Left kidney (tissue), 2 donors: ENCODE data around the gene UVRAG. TPM values are rescaled to one million over a fixed set of nuclear protein-coding genes. Genes with fewer than 3 reads are reported as not detected.
"Not testable (repeated sequence)": the region's sequence is repeated elsewhere in the genome, so short reads cannot be mapped to it uniquely, and the experiment has no call there.

Experiments used
- DNase-seq: peaks from one replicate; pipeline ENCODE4 v3.0.0-alpha.2; 2013
- polyA plus RNA-seq: library from polyadenylated mRNA; unstranded; fragments of 120-200 nt; gene quantifications from one replicate; pipeline ENCODE4 v1.2.1, GENCODE V29; 2013; ENCODE audit not compliant: insufficient read length

The UVRAG gene
- polyA plus RNA-seq, 1 donor: 19.5 TPM

DNA sequence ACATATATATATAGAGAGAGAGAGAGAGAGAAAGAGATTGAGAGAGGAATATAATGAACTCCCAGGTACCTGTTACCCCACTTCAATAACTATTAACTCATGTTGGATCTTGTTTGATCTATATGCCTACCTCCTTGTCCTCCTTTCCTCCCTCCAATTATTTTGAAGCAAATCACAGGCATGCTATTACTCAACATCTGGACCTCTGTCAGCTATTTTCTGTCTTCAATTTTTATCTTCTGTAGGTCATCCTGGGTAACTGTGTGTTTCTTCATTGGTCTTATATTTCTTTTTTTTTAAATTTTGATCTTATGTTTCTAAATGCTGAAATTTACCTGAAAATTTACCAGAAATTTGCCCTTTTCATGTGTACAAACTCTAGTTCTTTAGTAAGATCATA is 24.8 kb downstream of the UVRAG start:
- DNase-seq: no peak

DNA sequence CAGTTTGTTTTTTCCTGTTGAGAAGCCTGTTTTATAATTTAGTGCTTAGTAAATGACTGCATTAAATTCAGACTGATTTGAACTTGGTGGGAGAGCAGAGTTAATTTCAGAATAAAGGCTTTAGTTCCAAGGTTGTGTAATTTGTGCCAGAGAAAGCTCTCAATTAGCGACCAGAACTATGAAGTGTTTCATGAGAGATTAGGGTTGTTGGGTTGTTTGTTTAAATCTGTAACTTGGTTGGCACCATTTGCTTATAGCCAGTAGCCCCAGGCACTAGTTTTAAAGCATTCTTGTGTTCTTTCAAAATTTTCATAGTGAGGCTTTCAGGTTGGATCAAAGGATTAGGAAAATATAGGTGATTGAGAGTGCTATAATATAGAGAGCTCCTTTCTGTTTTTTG is 25.5 kb downstream of the UVRAG start:
- no peak for DNase-seq

DNA sequence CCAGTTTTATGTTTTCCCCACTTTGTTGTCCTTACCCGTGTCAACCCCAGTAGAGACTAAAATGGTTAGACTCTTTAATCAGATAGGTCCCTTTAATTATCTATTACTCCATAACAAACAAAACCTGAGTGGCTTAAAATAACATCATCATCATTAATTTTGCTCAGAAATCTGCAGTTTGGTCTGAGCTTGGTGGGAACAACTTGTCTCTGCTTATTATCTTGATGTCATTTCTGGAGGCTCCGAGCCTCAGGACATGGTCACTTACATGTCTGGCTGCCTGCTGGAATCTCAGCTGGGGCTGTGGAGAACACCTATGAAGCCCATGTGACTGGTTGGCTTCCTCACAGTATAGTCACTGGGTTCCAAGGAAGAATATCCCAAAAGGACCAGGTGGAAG is 26.7 kb downstream of the UVRAG start:
- DNase-seq: no peak

DNA sequence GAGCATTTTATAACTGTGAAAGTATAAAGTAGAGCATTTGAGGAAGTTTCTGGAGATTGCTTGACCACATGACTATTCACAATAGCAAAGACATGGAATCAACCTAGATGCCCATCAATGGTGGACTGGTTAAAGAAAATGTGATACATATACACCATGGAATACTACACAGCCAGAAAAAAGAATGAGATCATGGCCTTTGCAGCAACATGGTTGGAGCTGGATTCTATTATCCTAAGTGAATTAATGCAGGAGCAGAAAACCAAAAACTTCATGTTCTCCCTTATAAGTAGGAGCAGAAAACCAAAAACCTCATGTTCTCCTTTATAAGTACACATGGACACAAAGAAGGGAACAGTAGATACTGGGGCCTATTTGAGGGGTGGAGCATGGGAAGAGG is 30.3 kb downstream of the UVRAG start:
- no peak for DNase-seq

DNA sequence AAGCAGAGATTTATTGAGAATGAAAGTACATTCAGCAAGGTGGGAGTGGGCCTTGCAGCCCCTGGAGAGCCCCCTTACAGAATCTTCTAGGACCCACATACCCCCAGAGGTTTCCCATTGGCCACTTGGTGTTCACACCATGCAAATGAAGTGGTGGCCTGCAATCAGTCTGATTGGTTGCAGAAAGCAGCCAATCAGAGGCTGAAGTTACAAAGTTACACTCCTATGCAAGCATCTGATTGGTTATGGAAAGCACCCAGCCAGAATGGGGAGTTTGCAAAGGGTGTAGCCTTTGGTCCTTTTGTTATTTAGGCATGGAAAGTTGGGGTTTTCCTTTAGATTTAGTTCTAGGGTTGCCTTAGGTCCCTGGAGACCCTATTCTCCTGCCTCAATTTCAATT is 34.9 kb downstream of the UVRAG start:
- DNase-seq: no peak

DNA sequence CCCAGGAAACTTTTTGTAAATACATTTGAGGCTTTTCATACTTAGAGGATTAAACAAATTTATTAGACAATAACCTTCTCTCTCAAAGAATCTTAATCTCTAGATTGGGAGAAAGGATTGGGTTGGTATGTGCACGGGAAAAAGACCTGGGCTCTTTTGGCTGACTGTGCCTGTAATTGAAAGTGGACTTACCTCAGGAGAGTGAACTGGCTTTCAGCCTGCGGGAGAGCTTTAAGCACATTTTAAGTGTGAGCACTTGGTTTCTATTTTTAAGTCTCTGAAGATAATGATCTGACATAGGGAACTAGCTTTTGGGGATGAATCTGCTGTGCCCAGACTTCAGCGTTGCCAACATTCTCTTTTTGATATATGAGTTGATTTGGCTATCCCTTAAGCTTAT is 35.8 kb downstream of the UVRAG start:
- DNase-seq: no peak

DNA sequence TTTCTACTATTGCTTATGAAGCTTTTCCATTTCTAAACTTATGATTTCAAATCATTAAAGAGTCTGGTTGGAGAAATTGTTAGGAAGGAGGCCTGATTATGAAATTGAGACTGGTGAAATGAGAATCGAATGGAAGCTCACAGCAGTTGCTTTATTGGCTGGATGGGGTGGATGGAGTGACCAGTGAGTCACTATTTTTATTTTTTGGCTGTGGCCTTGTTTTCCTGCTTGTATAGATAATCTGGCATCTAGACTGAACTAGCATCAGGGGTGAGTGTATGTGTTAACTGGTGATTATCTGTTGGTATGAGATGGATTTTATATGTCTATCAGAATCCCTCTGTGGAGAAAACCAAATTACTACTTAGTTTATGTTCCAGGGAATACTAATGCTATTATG is 36.2 kb downstream of the UVRAG start:
- no peak for DNase-seq

DNA sequence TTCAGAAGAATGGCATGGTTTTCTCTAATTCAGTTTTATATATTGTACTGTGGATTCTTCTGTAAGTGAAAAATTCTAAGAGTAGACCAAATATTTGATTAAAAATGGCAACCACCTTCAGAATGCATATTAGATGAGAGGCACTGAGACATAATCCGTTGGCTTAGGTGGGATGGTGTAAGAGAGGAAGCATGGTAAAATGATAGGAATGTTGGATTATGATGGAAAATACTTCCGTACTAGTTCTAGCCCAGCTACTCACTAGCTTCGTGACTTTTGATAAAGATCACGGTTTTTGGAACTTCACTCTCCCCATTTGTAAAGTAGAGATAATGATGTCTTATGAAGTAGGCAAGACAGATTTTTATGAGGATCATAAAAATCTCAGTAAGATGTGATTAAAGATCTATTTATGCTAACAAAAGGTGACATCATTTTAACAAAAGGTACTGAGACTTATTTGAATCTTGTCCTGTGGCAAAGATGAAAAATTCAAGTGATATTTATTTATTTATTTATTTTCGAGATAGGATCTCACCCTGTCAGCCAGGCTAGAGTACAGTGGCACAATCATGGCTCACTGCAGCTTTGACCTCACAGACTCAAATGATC is 37.5 kb downstream of the UVRAG start:
- no peak for DNase-seq

DNA sequence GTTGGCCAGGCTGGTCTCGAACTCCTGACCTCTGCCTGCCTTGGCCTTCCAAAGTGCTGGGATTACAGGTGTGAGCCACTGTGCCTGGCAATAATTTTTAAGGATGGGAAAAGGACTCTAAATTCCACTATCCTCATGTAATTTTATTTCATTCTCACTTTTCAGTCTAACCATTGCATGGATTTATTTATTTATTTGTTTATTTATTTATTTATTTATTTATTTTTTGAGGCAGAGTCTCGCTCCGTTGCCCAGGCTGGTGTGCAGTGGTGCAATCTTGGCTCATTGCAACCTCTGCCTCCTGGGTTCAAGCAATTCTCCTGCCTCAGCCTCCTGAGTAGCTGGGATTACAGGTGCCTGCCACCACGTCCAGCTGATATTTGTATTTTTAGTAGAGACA is 38.6 kb downstream of the UVRAG start:
- not testable (repeated sequence) for DNase-seq

DNA sequence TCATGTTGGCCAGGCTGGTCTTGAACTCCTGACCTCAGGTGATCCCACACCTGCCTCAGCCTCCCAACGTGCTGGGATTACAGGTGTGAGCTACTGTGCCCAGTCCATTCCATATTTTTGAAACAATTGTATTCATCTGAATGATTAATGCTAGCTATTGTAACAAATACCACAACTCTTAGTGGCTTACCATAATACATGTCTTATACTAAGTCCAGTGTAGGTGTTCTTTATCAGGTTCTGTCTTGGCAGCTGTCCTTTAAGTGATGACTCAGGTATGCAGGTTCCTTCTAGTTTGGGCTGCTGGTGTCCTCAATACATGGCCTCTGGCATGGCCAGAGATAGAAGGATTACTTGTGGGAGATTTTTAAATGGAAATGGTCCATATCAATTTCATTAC is 39.0 kb downstream of the UVRAG start:
- no peak for DNase-seq

DNA sequence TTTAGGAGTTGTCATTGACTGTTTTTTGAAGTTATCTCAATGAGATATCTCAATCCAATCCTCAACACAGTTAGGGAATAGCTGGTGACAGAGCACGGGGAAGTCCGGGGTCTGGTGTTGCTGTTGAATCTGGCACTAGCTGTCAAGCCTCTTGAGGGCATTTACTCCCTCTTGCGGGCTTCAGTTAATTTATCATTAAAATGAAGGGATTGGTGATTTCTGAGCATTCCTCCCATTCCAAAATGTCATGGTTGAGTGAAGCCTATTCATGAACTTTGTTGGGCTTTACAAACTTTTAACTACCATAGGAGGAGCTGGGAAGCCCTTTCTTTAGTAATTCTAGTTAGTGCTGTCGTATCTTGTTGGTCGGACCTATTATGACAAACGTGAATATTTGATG is 40.2 kb downstream of the UVRAG start:
- DNase-seq: no peak

DNA sequence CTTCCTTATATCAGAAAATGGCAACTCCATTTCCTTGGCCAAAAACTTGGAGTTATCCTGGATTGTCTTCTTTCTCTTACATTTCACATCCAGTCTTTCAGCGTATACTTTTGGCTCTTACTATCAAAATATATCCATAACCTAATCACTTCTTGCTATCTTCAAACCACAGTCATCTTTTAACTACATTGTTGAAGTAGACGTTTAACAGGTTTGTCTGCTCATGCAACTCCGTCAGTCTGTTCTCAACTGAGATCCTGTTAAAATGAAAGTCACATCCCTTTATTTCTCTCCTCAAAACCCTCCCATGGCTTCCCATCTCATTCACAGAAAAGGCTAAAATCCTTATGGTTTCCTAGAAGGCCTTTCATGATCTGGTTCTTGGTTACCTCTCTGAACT is 41.9 kb downstream of the UVRAG start:
- no peak for DNase-seq

DNA sequence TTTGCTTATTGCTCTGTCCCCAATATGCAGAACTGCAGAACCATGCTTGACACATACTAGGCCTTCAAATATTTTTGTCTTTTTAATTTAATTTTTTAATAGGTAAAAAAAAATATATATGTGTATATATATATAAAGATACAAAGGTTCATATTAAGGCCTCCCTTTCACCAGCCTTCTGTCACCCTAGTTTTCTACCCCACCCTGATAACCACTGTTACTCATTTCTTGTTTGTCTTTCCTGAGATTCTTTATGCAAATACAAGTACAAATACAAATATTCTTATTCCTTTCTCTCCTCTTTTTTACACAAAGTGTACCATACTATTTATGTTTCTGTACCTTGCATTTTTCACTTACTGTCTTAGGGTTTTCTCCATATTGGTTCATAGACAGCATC is 43.0 kb downstream of the UVRAG start:
- DNase-seq: no peak

DNA sequence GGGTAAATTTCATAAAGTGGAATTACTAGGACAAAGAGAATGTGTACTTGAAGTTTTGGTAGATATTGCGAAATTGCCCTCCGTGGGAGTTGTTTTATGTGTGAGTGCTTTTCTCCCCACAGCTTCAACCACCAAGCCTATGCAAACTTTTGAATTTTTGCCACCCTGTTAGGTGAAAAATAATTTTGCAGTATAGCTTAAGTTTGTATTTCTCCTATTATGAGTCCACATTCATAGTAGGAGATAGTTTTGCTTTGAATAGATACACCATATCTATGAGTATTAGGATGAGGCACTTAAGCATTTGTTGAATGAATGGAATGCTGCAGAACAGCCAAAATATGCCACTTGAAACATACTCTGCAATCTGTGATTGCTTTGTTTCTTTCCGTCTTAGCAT is 43.6 kb downstream of the UVRAG start:
- no peak for DNase-seq

DNA sequence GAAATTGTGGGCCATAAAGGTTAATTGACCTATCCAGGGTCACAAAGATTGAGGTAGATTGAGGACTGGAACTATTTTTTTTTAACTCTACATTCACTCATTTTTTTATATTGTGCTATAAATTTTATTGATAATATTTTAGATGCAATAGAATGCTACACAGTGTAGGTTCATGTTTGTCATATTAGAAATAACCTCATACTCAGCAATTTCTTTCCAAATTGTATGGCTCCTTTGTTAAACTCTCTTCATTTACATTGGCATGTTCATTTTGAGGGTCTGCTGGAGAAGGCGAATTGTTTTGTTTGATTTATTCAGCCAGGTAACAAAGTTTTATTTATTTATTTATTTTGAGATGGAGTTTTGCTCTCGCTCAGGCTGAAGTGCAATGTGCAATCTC is 44.6 kb downstream of the UVRAG start:
- no peak for DNase-seq

DNA sequence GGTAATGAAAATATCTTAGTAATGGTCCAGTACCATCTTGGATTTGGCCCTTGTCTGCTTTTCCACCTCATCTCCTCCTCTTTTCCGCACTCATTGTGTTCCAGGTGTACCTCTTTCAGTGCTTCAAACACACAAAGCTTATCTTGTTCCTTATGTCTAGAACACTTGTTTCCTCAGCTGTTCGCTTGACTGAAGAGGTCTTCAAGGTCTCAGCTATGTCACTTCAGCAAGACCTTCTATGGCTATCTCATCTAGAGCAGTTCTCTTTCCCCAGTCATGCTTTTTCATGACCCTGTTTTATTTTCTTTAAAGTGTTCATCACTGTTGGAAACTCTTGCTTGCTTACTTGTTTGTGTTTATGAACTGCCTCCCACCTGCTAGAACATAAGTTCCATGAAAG is 47.4 kb downstream of the UVRAG start:
- no peak for DNase-seq

DNA sequence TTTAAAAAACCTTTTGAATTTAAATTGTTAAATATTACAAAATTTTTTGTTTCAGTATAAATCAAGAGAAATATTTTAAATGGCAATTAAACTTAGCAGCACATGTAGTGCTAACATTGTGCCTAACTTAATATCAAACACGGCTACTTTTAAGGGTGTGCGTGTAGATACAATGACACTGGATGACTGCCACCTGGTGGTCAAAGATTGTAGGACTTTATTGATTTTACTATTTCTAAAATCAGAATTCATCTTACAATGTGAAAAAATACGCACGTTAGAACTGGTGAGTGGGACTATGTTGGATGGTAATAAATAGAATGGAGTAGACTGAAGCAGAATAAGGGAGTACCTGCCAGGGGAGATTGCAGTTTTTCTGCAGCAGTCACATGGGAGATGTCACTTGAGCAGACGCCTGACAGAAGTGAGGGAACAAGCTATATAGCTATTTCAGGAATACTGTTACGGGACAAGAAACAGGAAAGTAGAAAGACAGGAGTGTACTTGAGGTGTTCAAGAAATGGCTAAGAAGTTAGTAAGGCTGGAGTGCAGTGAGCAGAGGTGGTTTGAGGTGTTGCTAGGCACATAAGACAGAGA is 52.9 kb downstream of the UVRAG start:
- peak; percentile 37 for DNase-seq

DNA sequence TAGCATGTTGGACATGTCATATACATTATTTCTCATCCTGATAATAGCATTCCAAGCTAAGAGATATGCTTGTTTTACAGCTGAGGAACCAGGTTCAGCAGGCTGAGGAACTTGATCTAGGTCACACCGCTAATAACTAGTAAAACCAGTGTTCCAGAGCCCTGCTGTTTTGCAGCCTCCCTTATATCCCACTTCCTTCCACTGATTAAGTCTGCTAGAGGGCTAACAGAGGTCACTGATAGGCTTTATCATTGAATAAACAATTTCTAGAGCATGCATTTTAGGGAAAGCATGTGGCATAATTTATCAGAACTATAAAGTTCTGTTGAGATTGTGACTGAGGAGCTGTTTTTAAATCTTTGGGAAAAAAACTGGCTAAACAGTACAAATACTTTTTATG is 54.0 kb downstream of the UVRAG start:
- no peak for DNase-seq

DNA sequence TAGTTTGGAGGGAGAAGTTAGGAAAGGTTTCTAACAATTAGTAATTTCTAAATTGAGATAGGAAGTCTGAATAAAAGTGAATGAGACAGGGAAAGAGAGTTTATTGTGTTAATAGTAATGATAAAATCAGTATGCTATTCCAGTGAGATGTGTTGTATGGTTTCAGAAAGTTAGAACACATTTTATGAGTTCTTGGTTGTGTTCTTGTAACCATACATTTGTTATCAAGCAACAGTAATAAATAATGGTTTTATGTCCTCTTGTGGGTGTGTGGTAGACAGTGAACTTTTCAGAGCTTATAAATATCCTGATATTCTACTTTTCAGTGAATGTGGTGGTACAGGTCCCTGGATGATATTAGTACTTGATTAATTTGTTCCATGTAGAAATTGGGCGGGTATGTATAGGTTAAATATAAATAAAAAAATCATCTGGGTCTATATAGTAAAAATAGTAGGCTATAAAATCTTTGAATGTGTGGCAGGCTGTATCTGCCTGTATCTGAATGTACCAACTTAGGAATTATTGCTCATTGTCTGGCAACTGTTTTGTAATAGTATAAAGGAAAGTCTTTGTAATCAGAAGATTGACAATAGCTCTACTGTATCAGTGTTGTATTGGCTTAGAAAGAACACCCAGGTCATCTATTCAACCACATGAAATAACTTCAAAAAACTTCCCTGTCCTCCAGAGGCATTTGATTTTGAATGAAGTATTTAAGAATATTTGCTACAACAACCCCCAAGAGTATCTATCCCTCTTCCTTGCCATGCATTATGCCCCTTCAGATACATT is 54.8 kb downstream of the UVRAG start:
- DNase-seq: no peak

DNA sequence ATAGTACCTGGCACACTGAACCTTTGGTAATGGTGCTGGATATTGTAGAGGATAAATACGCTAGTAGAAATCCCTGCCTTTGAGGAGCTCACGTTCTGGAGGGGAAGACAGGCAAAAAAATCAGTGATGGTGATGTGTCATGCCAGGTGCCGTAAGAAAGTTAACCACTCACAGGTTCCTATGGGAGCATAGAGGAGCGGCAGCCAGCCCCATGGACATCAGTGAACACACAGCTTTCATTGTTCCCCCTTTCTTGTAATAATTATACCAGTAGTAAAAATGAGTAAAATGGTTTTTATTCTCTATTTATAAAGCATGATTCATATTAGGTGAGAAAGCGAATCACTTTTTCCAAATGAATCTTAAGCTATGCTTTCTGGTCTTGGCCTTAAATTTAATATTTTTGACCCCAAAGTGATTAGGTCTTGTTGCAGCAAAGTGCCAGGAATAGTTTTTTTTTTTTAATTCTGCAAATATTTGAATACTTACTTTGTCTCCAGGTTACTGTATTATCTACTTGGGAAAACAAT is 57.9 kb downstream of the UVRAG start:
- no peak for DNase-seq

DNA sequence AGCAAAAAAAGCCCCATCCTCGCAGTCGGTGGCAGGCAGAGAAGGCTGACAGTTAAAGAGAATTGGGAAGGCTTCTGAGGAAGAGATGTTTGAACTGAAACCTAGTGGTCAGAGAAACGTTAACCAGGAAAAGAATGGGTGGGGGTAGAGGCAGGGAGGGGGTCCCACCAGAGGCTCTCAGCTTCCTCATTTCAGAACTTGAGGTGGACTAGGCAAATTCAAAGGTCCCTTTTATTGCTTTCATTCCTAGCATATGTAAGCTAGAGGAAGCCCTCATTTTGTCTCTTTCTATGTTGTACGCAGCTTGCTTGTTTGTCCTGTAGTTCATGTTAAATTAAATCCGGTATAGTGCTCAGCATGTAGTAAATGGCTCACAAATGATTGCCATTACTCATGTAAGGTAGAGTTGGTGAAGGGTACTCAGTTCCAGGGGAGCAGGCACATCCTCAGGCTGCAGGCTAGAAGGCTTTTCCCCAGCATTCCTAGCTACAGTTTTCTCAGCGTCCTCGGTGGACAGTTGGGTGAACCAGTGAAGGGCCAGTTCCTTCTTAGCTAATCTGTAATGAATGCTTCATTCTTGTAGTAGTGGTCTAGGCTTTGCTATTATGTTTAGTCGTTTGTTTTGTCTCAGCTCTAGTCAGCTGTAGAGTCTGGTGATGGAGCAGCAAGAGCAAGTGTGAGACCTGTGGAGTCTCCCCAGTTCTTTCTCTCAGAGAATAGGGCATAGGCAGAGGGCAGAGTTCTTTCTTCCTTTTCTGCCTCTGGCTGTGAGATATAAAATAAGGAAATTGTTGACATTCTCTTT is 58.6 kb downstream of the UVRAG start:
- no peak for DNase-seq

DNA sequence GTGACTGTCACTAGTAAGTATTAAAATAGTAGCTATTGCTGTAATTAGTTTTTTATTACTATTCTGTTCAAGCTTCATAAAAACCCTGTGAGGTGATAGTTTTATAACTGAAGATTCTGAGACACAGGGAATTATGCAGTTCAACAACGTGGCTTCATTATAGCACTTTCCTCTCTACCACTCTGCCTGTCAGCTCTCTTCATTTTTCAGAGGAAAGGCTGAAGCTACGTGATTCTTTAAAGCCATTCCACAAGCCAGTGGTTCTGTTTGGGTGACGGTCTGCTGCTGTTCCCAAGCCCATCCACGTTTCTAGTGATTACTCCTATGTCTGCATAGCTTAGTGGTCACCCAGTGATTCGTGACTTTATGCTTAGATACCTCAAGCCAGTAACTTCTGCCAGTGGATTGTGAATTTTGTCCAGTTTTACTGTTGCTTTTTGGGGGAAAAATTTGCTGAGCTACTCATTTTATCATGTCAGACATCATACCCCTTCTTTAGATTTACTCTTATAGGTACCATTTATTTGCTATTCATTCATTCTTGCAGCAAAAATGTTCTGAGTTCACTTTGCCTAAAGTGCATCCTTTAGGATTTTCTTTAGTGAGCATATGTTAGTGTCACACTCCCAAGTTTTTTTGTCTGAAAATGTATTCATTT is 59.8 kb downstream of the UVRAG start:
- DNase-seq: no peak
